G401.6 (cell line): ENCODE data around the gene NCDN.

Experiments
- FAIRE-seq: peaks from 2 replicates; lab custom pipeline; 2012; peaks lifted over from hg19 to GRCh38; lab: Jason Lieb, UNC

The NCDN gene

GRCh38 chr1:35555212-35555584 lies 2.4 kb upstream of the NCDN start:
- no peak for FAIRE-seq

- no peak for FAIRE-seq
These were observed 1.8 kb upstream of the NCDN start for GRCh38 chr1:35555601-35556477.

DNA sequence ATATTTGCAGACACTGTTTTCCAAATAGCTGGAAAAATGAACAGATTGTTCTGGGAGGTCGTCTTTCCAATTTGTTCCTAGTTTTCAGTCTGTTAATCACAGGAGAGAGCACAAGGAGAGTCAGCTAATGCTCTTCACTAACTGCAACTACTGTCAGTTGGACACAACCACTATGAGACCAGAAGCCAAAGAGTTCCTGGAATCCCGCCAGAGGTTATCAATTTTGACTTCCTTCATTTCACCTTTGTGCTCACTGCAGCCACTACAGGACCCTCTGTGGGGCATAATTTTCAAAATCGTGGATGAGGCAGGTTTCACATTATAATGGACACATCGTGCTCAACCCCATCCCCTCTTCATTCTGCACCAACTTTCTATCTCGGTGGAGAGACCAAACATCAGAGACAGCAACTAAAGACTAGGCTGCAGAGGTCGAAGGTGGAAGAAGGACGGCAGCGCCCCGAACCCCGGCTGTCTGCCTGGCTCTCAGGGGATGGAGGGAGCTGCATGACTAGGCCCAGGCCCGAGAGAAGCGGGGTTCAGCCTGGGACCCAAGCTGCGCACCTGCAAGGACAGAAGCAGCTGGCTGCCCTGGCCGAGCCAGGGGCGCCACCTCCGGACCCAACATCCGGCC lies 998 bp upstream of the NCDN start:
- FAIRE-seq = no peak

DNA sequence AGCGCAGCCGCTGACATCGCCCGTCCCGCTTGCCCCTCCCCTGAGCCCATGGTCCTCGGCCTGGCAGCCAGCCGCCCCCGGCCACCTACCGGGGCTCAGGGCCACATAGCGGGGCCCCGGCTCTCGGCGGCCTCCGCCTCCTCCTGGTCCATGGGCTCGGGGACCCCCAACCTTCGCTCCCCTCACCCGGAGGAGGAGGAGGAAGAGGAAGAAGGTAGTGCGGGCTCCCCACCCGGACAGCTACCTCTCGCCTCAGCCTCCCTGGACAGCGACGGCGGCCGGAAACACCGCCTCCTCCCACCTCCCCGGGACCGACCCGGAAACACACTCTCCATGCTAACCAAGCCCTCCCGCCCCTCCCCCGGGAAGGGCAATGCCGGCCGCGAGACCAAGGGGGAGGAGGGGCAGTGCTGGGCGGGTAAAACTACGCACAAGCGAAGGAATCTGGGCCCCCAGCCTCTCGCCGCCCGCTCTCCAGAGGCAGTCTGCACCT lies 435 bp upstream of the NCDN start, which contains the start of gene KIAA0319L:
TSS of gene KIAA0319L (minus strand) at position 286 of the 493 bp plus-strand sequence. CDS start 2,912 bp downstream, outside the sequence.
- FAIRE-seq = no peak

DNA sequence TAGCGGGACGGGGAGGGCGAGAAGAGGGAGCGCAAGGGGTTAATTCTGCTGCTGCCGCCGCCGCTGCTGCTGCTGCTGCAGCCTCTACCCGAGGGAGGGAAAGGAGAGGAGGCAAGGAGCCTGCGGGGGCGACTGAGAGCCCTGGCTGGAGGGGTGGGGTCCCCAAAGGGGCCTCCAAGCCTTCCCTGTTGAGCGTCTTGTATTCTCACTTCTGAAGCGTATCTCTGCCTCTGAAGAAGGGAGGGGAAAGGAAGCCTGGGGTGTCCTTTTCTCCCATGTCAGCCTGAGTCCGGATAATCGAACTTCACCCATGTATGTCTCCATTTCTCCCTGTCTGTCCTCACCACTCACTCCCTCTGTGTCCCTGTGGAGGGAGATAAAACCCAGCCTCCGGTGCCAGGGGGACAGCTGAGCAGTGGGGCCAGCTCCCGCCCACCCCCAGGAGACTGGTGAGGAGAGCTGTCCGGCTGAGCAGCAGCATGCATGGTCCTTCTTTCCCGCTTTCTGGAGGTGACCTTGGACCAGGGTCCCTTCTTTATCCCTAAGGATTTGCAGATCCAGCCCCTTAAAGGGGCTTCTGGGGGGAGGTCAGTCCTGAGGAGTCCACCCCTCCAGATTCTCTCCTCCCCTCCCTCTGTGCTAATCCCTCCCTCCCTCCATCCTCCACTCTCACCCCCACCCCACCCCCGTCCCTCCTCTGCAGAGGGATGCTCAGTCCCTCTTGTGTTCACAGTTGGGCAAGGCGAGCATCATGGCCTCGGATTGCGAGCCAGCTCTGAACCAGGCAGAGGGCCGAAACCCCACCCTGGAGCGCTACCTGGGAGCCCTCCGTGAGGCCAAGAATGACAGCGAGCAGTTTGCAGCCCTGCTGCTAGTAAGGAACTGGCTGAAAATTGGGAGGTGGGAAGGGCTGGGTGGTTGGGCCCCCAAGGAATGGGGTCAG lies 1.0 kb downstream of the NCDN start:
- FAIRE-seq = no peak

GRCh38 chr1:35559317-35559944 lies 1.8 kb downstream of the NCDN start:
- FAIRE-seq = no peak

DNA sequence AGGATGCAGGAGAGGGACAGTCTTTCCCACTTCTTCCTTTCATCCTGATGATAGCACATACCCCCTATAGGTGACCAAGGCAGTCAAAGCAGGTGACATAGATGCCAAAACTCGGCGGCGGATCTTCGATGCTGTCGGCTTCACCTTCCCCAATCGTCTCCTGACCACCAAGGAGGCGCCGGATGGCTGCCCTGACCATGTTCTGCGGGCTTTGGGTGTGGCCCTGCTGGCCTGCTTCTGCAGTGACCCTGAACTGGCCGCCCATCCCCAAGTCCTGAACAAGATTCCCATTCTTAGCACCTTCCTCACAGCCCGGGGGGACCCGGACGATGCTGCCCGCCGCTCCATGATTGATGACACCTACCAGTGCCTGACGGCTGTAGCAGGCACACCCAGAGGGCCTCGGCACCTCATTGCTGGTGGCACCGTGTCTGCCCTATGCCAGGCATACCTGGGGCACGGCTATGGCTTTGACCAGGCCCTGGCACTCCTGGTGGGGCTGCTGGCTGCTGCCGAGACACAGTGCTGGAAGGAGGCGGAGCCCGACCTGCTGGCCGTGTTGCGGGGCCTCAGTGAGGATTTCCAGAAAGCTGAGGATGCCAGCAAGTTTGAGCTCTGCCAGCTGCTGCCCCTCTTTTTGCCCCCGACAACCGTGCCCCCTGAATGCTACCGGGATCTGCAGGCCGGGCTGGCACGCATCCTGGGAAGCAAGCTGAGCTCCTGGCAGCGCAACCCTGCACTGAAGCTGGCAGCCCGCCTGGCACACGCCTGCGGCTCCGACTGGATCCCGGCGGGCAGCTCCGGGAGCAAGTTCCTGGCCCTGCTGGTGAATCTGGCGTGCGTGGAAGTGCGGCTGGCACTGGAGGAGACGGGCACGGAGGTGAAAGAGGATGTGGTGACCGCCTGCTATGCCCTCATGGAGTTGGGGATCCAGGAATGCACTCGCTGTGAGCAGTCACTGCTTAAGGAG lies 2.9 kb downstream of the NCDN start:
- FAIRE-seq = no peak

DNA sequence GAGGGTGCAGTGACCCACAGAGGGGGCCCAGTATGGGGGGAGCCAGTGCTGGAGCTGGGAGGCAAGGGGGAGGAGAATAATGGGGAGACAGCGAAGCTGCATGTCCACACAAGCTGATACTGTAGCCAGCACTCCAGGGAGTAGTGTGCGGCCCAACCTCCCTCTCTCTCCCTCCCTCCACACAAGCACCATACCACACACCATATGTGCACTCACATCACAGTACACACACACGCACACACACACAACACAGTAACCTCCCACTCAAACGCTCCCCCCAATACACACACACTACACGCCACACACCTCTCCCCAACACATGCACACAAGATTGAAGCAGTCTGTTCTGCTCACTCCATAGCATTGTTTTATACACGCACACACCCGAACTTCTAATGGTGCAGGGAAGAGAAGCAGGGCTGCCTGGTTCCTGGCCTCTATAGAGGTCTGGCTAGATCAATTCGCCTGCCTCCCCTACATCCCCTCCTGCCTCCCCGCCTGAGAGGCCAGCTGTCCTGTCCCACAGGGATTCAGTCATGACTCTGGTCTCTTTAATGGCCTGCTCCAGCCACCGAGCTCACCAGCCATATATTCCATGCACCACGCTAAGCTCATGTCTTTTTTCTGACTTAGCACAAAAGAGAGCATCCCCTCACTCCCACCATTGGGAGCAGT lies 3.8 kb downstream of the NCDN start:
- no peak for FAIRE-seq

- no peak for FAIRE-seq
These were observed 4.5 kb downstream of the NCDN start for GRCh38 chr1:35561972-35562680.

DNA sequence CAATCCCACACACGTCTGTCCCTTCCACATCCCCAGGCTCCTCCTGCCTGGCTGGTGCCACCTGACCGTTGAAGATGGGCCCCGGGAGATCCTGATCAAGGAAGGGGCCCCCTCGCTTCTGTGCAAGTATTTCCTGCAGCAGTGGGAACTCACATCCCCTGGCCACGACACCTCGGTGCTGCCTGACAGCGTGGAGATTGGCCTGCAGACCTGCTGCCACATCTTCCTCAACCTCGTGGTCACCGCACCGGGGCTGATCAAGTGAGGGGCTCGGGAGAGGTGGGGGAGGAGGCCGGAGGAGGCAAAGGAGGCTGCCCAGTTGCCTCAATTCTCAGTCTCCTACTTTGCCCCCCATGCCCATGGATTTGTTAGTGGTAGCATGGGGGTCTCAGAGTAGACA lies 5.6 kb downstream of the NCDN start:
- FAIRE-seq = no peak

DNA sequence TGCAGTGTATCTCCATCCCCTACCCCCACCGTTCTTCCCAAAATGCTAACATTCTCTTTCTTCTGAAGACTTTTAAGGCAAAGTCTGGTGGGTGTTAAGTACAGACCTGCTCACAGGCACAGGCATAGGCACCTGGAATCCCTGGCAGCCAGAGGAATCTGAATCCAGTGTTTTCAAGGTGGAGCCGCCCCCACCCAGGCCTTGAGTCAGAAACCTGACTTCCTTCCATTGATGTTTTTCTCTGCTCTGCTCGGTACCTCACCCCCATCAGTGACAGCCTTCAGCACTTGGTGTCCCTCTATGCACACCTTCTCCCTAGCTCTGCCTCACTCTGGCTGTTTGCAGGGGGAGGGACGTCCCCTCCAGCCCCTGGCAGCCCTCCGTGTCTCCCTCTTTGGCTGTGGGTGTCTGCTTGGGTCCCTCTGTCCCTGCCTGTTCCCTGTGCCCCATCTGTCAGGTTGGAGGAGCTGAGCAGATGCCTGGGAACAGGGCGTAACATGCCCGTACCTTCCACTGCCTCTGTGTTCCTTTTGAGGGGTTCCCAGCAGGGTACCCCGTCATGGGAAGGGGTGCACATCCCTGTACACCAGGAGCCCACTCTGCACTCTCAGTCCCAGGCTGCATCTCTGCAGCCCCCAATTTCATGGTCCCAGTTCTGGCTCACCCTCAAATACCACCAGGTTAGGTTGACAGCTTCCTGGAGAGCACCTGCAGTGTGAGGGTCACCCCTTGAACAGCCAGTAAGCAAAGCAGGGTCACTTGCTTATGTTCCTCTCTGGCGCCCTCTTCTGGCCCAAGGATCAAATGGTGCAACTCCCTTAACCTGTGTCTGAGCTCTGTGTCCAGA lies 6.7 kb downstream of the NCDN start:
- FAIRE-seq = no peak

- FAIRE-seq = no peak
These were observed 7.5 kb downstream of the NCDN start for GRCh38 chr1:35564884-35565741.

DNA sequence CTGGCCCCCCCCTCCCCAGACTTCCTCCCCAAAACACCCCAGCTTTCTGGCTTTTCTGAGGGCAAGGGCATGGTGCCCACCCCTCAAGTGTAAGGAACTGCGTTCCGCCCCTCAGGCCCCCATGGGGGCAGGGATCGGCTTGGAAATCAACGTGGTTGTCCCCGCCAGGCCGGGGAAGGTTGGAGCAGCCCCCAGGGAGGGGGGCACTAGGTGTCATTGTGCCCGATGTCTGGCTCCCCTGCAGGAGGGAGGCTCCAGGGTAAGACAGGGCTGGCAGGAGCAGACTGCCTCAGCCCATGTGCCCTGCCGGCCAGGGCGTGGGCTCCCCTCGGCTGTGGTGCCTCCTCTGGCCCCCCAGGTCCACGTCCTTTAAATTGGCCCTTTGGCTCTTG lies 8.1 kb downstream of the NCDN start:
- no peak for FAIRE-seq

- no peak for FAIRE-seq
These were observed 10.5 kb downstream of the NCDN start for GRCh38 chr1:35567947-35568558.

DNA sequence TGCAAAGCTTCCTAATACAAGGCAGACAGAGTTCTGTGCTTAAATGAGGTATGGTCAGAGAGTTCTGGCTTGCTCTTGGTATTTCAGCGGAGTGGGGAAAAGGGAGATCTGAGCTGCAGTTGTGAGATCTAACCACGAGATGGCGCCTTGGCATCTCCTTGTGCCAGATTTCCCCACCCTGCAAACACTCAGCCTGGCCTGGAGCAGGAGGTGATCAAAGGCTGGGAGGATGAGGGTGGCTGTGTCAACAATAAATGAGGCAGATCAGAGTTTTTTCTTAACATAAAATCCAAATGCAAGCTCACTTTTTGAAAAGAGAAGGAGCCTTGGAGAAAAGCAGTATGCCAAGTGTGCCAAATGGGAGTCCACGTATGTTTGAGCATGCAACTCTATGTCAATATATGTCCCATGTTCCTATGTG lies 11.4 kb downstream of the NCDN start:
- FAIRE-seq = peak; percentile 91

GRCh38 chr1:35569936-35570335 lies 12.3 kb downstream of the NCDN start:
- no peak for FAIRE-seq

DNA sequence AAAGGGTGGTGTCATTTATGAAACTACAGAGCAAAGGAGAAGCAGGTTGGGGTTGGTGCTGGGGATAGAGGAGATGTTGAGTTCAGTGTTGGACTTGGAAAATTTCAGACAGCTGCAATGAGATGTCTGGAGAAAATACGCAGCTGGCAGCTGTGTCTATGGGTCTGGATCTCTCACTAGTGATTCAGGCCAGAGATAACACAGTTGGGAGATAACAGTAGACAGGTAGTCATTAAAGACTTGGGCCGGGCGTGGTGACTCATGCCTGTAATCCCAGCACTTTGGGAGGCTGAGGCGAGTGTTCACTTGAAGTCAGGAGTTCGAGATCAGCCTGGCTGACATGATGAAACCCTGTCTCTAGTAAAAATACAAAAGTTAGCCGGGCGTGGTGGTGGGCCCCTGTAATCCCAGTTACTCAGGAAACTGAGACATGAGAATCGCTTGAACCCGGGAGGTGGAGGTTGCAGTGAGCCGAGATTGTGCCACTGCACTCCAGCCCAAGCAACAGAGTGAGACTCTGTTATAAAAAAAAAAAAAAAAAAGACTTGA lies 13.1 kb downstream of the NCDN start:
- no peak for FAIRE-seq
